ENCODE data around the gene ADAMTSL4. TPM values are rescaled to one million over a fixed set of nuclear protein-coding genes. Genes with fewer than 3 reads are reported as not detected.

The ADAMTSL4 gene
- total RNA-seq, 2 donors from 2014 or later: 3.7 to 9.7 TPM

- DNase-seq (ENCODE audit: low spot score): no peak
- no peaks in the 10 kb centered on the region for H3K36me3 ChIP-seq
- no peaks in the 10 kb centered on the region for H3K27me3 ChIP-seq (replicated peaks; ENCODE audit: insufficient read depth)
- H3K4me3 ChIP-seq: no peak overlapping the region
- peaks cover 7% of the 10 kb centered on the region for H3K4me1 ChIP-seq (replicated peaks)
- 89% methylated on average over 23 of the region's 26 CpGs for WGBS
- TF ChIP-seq POLR2AphosphoS5 (IDR thresholded peaks at IDR 0.05) (no peak), CTCF (IDR thresholded peaks at IDR 0.05) (no peak), POLR2A (IDR thresholded peaks at IDR 0.05) (no peak)
- H3K27ac ChIP-seq: no peak overlapping the region
- intact Hi-C loops (cut with DNase I): loop anchor here (10.0 kb wide), 1 partner anchor 192 kb away; the partner anchor contains the start of gene RPRD2
- no peaks in the 10 kb centered on the region for H3K9me3 ChIP-seq
Measured at GRCh38 chr1:150557065-150557600, 7.9 kb downstream of the ADAMTSL4 start.

GRCh38 chr1:150557813-150558212 is 8.6 kb downstream of the ADAMTSL4 start:
- intact Hi-C loops (cut with DNase I): loop anchor here (10.0 kb wide), 1 partner anchor 193 kb away; the partner anchor contains the start of gene RPRD2
- H3K4me1 ChIP-seq (replicated peaks): peaks cover 14% of the 10 kb centered on the region
- H3K9me3 ChIP-seq: no peaks in the 10 kb centered on the region
- H3K27ac ChIP-seq: no peak overlapping the region
- WGBS: 87% methylated on average over 15 of the region's 15 CpGs
- no peak overlapping the region for H3K4me3 ChIP-seq
- DNase-seq (ENCODE audit: low spot score): no peak
- no peaks in the 10 kb centered on the region for H3K27me3 ChIP-seq (replicated peaks; ENCODE audit: insufficient read depth)
- no peak for TF ChIP-seq POLR2A (IDR thresholded peaks at IDR 0.05)
- TF ChIP-seq CTCF (IDR thresholded peaks at IDR 0.05): no peak
- no peak for TF ChIP-seq POLR2AphosphoS5 (IDR thresholded peaks at IDR 0.05)
- H3K36me3 ChIP-seq: no peaks in the 10 kb centered on the region

GRCh38 chr1:150558303-150558704 is 9.1 kb downstream of the ADAMTSL4 start:
- 80% methylated on average over 15 of the region's 15 CpGs for WGBS
- peak overlapping the region in 1 of 2 donors; percentile 100 for H3K27ac ChIP-seq
- no peaks in the 10 kb centered on the region for H3K36me3 ChIP-seq

GRCh38 chr1:150558761-150559655 is 9.8 kb downstream of the ADAMTSL4 start:
- no peaks in the 10 kb centered on the region for H3K9me3 ChIP-seq
- no peak overlapping the region for H3K4me3 ChIP-seq
- WGBS: 69% methylated on average over 28 of the region's 28 CpGs
- TF ChIP-seq CTCF (IDR thresholded peaks at IDR 0.05) (no peak), POLR2A (IDR thresholded peaks at IDR 0.05) (no peak), POLR2AphosphoS5 (IDR thresholded peaks at IDR 0.05) (no peak)
- peaks cover 21% of the 10 kb centered on the region for H3K4me1 ChIP-seq (replicated peaks)
- H3K27ac ChIP-seq: peak overlapping the region; percentile 100
- DNase-seq (ENCODE audit: low spot score): no peak
- H3K27me3 ChIP-seq (replicated peaks; ENCODE audit: insufficient read depth): no peaks in the 10 kb centered on the region
- H3K36me3 ChIP-seq: no peaks in the 10 kb centered on the region
- intact Hi-C loops (cut with DNase I): loop anchor here (10.0 kb wide), 1 partner anchor 194 kb away; the partner anchor contains the start of gene RPRD2

More at GRCh38 chr1:150558303-150558704, 9.1 kb downstream of the ADAMTSL4 start:
- Histone ChIP-seq H3K9me3 (no peaks in the 10 kb centered on the region), H3K27me3 (replicated peaks; ENCODE audit: insufficient read depth) (no peaks in the 10 kb centered on the region), H3K4me1 (replicated peaks) (peaks cover 19% of the 10 kb centered on the region), H3K4me3 (no peak overlapping the region)
- intact Hi-C loops (cut with DNase I): loop anchor here (10.0 kb wide), 1 partner anchor 194 kb away; the partner anchor contains the start of gene RPRD2
- TF ChIP-seq CTCF (IDR thresholded peaks at IDR 0.05) (no peak), POLR2A (IDR thresholded peaks at IDR 0.05) (no peak), POLR2AphosphoS5 (IDR thresholded peaks at IDR 0.05) (no peak)
- no peak for DNase-seq (ENCODE audit: low spot score)
